ENCODE data around the gene ING5.
"Not testable (repeated sequence)": the region's sequence is repeated elsewhere in the genome, so short reads cannot be mapped to it uniquely, and the experiment has no call there.

DNA sequence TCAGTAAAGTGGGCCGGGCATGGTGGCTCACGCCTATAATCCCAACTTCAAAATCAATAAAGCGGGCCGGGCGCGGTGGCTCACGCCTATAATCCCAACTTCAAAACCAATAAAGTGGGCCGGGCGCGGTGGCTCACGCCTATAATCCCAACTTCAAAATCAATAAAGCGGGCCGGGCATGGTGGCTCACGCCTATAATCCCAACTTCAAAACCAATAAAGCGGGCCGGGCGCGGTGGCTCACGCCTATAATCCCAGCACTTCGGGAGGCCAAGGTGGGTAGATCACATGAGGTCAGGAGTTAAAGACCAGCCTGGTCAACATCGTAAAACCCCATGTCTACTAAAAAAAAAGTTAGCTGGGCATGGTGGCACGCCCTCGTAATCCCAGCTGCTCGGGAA is 39.1 kb upstream of the ING5 start:
- TF ChIP-seq, protein P1, sequence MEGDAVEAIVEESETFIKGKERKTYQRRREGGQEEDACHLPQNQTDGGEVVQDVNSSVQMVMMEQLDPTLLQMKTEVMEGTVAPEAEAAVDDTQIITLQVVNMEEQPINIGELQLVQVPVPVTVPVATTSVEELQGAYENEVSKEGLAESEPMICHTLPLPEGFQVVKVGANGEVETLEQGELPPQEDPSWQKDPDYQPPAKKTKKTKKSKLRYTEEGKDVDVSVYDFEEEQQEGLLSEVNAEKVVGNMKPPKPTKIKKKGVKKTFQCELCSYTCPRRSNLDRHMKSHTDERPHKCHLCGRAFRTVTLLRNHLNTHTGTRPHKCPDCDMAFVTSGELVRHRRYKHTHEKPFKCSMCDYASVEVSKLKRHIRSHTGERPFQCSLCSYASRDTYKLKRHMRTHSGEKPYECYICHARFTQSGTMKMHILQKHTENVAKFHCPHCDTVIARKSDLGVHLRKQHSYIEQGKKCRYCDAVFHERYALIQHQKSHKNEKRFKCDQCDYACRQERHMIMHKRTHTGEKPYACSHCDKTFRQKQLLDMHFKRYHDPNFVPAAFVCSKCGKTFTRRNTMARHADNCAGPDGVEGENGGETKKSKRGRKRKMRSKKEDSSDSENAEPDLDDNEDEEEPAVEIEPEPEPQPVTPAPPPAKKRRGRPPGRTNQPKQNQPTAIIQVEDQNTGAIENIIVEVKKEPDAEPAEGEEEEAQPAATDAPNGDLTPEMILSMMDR (IDR thresholded peaks at IDR 0.05 in 2 of 3, conservative IDR thresholded peaks at IDR 0.05 in 1 of 3; ENCODE audit: borderline replicate concordance in 1 of 3, insufficient read depth in 1 of 3, low read depth in 2 of 3, low read length in 2 of 3): not testable (repeated sequence)
- TF ChIP-seq EZH2 (IDR thresholded peaks at IDR 0.05); EGR1 (IDR thresholded peaks at IDR 0.05; ENCODE audit: low read depth); POLR2A (IDR thresholded peaks at IDR 0.05; ENCODE audit: borderline replicate concordance, extremely low read depth, insufficient read depth, insufficient read length); ZNF274 (IDR thresholded peaks at IDR 0.05; ENCODE audit: low read depth, low read length); FOSL1 (IDR thresholded peaks at IDR 0.05; ENCODE audit: low read depth); ZFX (IDR thresholded peaks at IDR 0.05); RAD21 (IDR thresholded peaks at IDR 0.05; ENCODE audit: low read depth): not testable (repeated sequence)
- TF ChIP-seq, protein P2, sequence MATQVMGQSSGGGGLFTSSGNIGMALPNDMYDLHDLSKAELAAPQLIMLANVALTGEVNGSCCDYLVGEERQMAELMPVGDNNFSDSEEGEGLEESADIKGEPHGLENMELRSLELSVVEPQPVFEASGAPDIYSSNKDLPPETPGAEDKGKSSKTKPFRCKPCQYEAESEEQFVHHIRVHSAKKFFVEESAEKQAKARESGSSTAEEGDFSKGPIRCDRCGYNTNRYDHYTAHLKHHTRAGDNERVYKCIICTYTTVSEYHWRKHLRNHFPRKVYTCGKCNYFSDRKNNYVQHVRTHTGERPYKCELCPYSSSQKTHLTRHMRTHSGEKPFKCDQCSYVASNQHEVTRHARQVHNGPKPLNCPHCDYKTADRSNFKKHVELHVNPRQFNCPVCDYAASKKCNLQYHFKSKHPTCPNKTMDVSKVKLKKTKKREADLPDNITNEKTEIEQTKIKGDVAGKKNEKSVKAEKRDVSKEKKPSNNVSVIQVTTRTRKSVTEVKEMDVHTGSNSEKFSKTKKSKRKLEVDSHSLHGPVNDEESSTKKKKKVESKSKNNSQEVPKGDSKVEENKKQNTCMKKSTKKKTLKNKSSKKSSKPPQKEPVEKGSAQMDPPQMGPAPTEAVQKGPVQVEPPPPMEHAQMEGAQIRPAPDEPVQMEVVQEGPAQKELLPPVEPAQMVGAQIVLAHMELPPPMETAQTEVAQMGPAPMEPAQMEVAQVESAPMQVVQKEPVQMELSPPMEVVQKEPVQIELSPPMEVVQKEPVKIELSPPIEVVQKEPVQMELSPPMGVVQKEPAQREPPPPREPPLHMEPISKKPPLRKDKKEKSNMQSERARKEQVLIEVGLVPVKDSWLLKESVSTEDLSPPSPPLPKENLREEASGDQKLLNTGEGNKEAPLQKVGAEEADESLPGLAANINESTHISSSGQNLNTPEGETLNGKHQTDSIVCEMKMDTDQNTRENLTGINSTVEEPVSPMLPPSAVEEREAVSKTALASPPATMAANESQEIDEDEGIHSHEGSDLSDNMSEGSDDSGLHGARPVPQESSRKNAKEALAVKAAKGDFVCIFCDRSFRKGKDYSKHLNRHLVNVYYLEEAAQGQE (IDR thresholded peaks at IDR 0.05; ENCODE audit: low read depth): not testable (repeated sequence)
